GM12801 (cell line): ENCODE measurements around the gene MEGF11.

ENCODE experiments used
- TF ChIP-seq, protein P1 (sequence below): IDR thresholded peaks from one replicate; pipeline ENCODE4 v1.5.1; 2011; ENCODE audit warnings: control low read depth; ENCODE audit not compliant: insufficient read length; ENCODE audit errors: extremely low read depth

Gene MEGF11

DNA sequence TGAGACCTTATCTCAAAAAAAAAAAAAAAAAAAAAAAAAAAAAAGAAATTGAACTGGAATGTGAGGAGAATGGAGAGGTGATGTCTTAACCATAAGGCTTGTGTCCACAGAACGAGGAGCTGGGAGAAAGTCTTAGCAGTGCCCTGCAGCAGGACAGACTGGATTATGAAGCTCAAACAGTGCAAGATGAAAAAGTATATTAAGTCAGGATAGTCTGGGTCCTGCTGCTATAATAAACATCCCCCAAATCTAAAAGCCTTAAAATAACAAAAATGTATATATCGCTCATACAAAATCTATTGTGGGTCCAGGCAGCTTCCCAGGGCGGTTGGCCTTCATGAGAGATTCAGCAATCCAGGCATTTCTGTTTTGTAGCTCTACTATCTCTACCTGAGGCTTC is 208.7 kb downstream of the MEGF11 start:
- TF ChIP-seq, protein P1, sequence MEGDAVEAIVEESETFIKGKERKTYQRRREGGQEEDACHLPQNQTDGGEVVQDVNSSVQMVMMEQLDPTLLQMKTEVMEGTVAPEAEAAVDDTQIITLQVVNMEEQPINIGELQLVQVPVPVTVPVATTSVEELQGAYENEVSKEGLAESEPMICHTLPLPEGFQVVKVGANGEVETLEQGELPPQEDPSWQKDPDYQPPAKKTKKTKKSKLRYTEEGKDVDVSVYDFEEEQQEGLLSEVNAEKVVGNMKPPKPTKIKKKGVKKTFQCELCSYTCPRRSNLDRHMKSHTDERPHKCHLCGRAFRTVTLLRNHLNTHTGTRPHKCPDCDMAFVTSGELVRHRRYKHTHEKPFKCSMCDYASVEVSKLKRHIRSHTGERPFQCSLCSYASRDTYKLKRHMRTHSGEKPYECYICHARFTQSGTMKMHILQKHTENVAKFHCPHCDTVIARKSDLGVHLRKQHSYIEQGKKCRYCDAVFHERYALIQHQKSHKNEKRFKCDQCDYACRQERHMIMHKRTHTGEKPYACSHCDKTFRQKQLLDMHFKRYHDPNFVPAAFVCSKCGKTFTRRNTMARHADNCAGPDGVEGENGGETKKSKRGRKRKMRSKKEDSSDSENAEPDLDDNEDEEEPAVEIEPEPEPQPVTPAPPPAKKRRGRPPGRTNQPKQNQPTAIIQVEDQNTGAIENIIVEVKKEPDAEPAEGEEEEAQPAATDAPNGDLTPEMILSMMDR: no peak

DNA sequence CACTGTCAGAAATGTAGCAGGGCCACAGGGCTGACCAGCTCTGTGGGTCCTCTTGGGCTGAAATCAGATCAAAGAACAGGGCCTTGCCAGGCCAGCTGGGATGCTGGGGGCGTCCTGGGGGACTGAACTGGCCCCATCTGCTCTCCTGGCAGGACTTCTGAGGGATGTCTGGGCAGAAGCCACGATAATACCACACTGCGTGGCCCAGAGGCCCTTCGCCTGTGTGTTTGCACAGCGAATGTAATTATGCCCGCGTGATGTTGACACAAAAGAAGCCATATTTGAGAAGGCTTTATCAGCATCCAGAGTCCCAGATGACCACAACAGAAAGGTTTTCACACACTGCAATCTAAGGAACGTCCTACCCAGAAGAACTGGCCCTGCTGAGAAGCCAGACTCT is 210.3 kb downstream of the MEGF11 start:
- TF ChIP-seq, protein P1: no peak

- TF ChIP-seq, protein P1: no peak
These were observed 210.9 kb downstream of the MEGF11 start for GRCh38 chr15:66042624-66043023.

GRCh38 chr15:66041276-66041675 is 212.3 kb downstream of the MEGF11 start:
- TF ChIP-seq, protein P1: no peak

GRCh38 chr15:66040211-66040892 is 213.2 kb downstream of the MEGF11 start:
- TF ChIP-seq, protein P1: no peak

GRCh38 chr15:66039117-66039871 is 214.3 kb downstream of the MEGF11 start:
- TF ChIP-seq, protein P1: no peak

- TF ChIP-seq, protein P1: no peak
These were observed 215.0 kb downstream of the MEGF11 start for GRCh38 chr15:66038387-66039116.
